Mesenchymal stem cell (in vitro differentiated cells and primary cell): ENCODE results near the gene VSIG4.

Experiments
- DNase-seq: peaks from one replicate; pipeline ENCODE4 v3.0.0-alpha.2; 2013
- H2AFZ ChIP-seq: one replicate; pipeline ENCODE4 v1.6.1; 2013; ENCODE audit warnings: low read depth, mild to moderate bottlenecking, control low read depth, inconsistent platforms, low read length, moderate library complexity
- H2AK5ac ChIP-seq: 2 replicates; pipeline ENCODE4 v1.6.1; 2013; ENCODE audit warnings: low read length, moderate library complexity, mild to moderate bottlenecking, inconsistent platforms; ENCODE audit not compliant: severe bottlenecking
- H2BK120ac ChIP-seq: one replicate; pipeline ENCODE4 v1.6.1; 2013; ENCODE audit warnings: low read depth, mild to moderate bottlenecking, inconsistent platforms, low read length, moderate library complexity
- H2BK12ac ChIP-seq, 2 experiments: one replicate each; pipeline ENCODE4 v1.6.1; 2013; ENCODE audit warnings: inconsistent platforms in 2 of 2, low read length in 2 of 2, mild to moderate bottlenecking in 2 of 2, moderate library complexity in 2 of 2, control low read depth in 1 of 2
- H2BK15ac ChIP-seq: one replicate; pipeline ENCODE4 v1.6.1; 2013; ENCODE audit warnings: mild to moderate bottlenecking, low read depth, inconsistent platforms; ENCODE audit not compliant: poor library complexity, severe bottlenecking
- H2BK5ac ChIP-seq: 2 replicates; pipeline ENCODE4 v1.6.1; 2013; ENCODE audit warnings: low read depth, mild to moderate bottlenecking, low read length, control low read depth, inconsistent platforms; ENCODE audit not compliant: poor library complexity, severe bottlenecking
- H3K14ac ChIP-seq, 2 experiments: one replicate each; pipeline ENCODE4 v1.6.1; 2013; ENCODE audit warnings: inconsistent platforms in 2 of 2, low read length in 2 of 2, control low read depth in 1 of 2, mild to moderate bottlenecking in 1 of 2, moderate library complexity in 1 of 2
- H3K18ac ChIP-seq, 2 experiments: one replicate each; pipeline ENCODE4 v1.6.1; 2013; ENCODE audit warnings: inconsistent platforms in 2 of 2, low read length in 2 of 2, control low read depth in 1 of 2, low read depth in 1 of 2, mild to moderate bottlenecking in 1 of 2
- H3K23ac ChIP-seq, 2 experiments: one replicate each; pipeline ENCODE4 v1.6.1; 2013; ENCODE audit warnings: inconsistent platforms in 2 of 2, low read length in 2 of 2, mild to moderate bottlenecking in 2 of 2, moderate library complexity in 2 of 2, control low read depth in 1 of 2
- H3K27ac ChIP-seq: 2 replicates; pipeline ENCODE4 v1.5.1; 2013; ENCODE audit warnings: mild to moderate bottlenecking, moderate library complexity, low read length, control low read depth, inconsistent platforms; ENCODE audit not compliant: poor library complexity, severe bottlenecking
- H3K27me3 ChIP-seq, 2 experiments: 2 replicates each; pipeline versions ENCODE4 v1.6.1 to v1.7.0; 2013; ENCODE audit warnings: low read length in 2 of 2, mild to moderate bottlenecking in 2 of 2, moderate library complexity in 2 of 2, control low read depth in 1 of 2, inconsistent platforms in 1 of 2; ENCODE audit not compliant: control insufficient read depth in 1 of 2, insufficient read depth in 1 of 2
- H3K36me3 ChIP-seq, 2 experiments: 2 replicates each; pipeline versions ENCODE4 v1.6.1 to v1.7.0; 2013; ENCODE audit warnings: low read length in 2 of 2, control low read depth in 1 of 2, inconsistent platforms in 1 of 2, low read depth in 1 of 2, mild to moderate bottlenecking in 1 of 2; ENCODE audit not compliant: insufficient read depth in 2 of 2, control insufficient read depth in 1 of 2
- H3K4ac ChIP-seq, 2 experiments: one replicate each; pipeline ENCODE4 v1.6.1; 2013; ENCODE audit warnings: inconsistent platforms in 2 of 2, low read length in 2 of 2, mild to moderate bottlenecking in 2 of 2, moderate library complexity in 2 of 2, control low read depth in 1 of 2, low read depth in 1 of 2
- H3K4me1 ChIP-seq: 2 replicates; pipeline ENCODE4 v1.6.1; 2013; ENCODE audit warnings: low read depth, low read length, control low read depth; ENCODE audit not compliant: control insufficient read depth, insufficient read depth
- H3K4me2 ChIP-seq: 2 replicates; pipeline ENCODE4 v1.6.1; 2013; ENCODE audit warnings: low read length, mild to moderate bottlenecking, inconsistent platforms; ENCODE audit not compliant: poor library complexity, severe bottlenecking
- H3K4me3 ChIP-seq, 2 experiments: 2 replicates each; pipeline versions ENCODE4 v1.5.1 to v1.7.0; 2013; ENCODE audit warnings: low read length in 2 of 2, mild to moderate bottlenecking in 2 of 2, control low read depth in 1 of 2, low read depth in 1 of 2; ENCODE audit not compliant: insufficient read depth in 1 of 2
- H3K79me1 ChIP-seq: replicated peaks from 2 replicates; pipeline ENCODE4 v1.6.1; 2013; ENCODE audit warnings: mild to moderate bottlenecking, control low read depth, low read length, inconsistent platforms; ENCODE audit not compliant: poor library complexity, severe bottlenecking
- H3K9ac ChIP-seq: 2 replicates; pipeline ENCODE4 v1.7.0; 2013; ENCODE audit warnings: mild to moderate bottlenecking, low read length, moderate library complexity
- H3K9me3 ChIP-seq: 2 replicates; pipeline ENCODE4 v1.7.0; 2013; ENCODE audit warnings: mild to moderate bottlenecking, low read length; ENCODE audit not compliant: control insufficient read depth
- H4K8ac ChIP-seq: one replicate; pipeline ENCODE4 v1.6.1; 2013; ENCODE audit warnings: inconsistent platforms, mild to moderate bottlenecking, low read length, moderate library complexity
- H4K91ac ChIP-seq: one replicate; pipeline ENCODE4 v1.6.1; 2013; ENCODE audit warnings: mild to moderate bottlenecking, low read length, inconsistent platforms
- WGBS: methylation state at CpG from one replicate; pipeline ENCODE4 v1.1.7; 2013; ENCODE audit warnings: mixed read lengths; 5-methylcytosine and 5-hydroxymethylcytosine counted together

VSIG4 gene

DNA sequence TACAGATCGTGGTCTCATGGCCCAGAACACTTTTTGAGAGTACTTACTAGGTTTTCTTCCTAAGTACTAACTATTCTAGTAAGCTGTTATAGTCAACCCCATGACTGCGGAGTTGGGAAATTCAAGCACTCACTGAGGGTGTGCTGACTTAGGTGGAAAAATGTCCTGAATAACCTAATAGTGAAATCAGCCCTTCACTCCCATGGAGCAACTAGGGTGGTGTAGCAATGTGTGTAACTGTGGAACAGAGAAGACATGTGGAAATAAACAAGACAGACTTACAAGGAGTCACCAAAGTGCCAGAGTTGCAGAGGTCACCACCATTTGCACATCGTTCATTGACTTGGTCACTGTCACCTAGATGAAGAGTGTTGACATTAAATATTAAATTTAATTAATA lies 12.1 kb upstream of the VSIG4 start:
- no CpG with 5 or more reads among the region's 3 CpGs for WGBS
- H4K8ac ChIP-seq, result no peak overlapping the region
- no peak overlapping the region for H2BK120ac ChIP-seq

DNA sequence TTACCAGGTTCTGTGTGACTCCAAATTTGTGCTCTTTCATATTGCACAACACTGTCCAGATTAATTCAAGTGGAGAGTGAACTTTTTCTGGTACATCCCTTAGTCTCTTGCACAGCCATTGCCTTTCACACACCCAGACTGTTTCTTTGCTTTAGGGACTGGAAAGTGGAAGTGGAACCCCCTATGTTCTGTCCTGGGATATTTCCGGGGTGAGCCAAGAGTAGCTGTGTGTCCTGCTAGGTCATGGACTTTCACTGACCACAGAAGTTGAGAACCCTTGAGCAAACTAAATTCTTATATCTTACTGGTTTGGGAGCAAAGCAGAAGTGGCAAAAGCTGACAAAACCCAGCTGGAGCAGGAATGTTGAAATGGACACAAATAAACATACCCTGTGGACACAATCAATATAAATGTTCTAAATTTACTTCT lies 10.3 kb upstream of the VSIG4 start:
- H3K23ac ChIP-seq, result no peak overlapping the region
- no peak overlapping the region for H2AK5ac ChIP-seq
- H3K14ac ChIP-seq, result no peak overlapping the region
- H2BK5ac ChIP-seq, result no peak overlapping the region
- 40% methylated on average over 1 of the region's 1 CpG for WGBS
- no peaks in the 10 kb centered on the region for H3K9me3 ChIP-seq
- no peak overlapping the region for H2BK120ac ChIP-seq
- H3K36me3 ChIP-seq, result no peaks in the 10 kb centered on the region
- H2AFZ ChIP-seq, result no peak overlapping the region
- H3K79me1 ChIP-seq, result no peaks in the 10 kb centered on the region
- H3K4me1 ChIP-seq, result no peaks in the 10 kb centered on the region
- no peak overlapping the region for H3K4ac ChIP-seq
- H3K27me3 ChIP-seq, result peaks cover 0 to 9% of the 10 kb centered on the region in 2 experiments
- H3K18ac ChIP-seq, result no peak overlapping the region
- H3K27ac ChIP-seq, result no peak overlapping the region
- no peak overlapping the region for H2BK12ac ChIP-seq
- no peak overlapping the region for H4K8ac ChIP-seq
- no peak overlapping the region for H3K9ac ChIP-seq
- H4K91ac ChIP-seq, result no peak overlapping the region
- H2BK15ac ChIP-seq, result no peak overlapping the region
- no peak for DNase-seq
- no peak overlapping the region for H3K4me3 ChIP-seq
- no peak overlapping the region for H3K4me2 ChIP-seq

More for the DNA sequence above, 12.1 kb upstream of the VSIG4 start:
- Histone ChIP-seq H3K79me1 (no peaks in the 10 kb centered on the region), H3K14ac (no peak overlapping the region), H3K4me1 (no peaks in the 10 kb centered on the region), H2BK15ac (no peak overlapping the region), H3K9me3 (no peaks in the 10 kb centered on the region), H2AFZ (no peak overlapping the region), H3K4me3 (no peak overlapping the region), H3K4me2 (no peak overlapping the region), H3K18ac (no peak overlapping the region), H3K36me3 (no peaks in the 10 kb centered on the region), H3K27ac (no peak overlapping the region), H3K23ac (no peak overlapping the region), H3K4ac (no peak overlapping the region), H3K27me3 (peaks cover 0 to 9% of the 10 kb centered on the region in 2 experiments), H2BK12ac (no peak overlapping the region), H3K9ac (no peak overlapping the region), H4K91ac (no peak overlapping the region), H2BK5ac (no peak overlapping the region), H2AK5ac (no peak overlapping the region)
- no peak for DNase-seq

DNA sequence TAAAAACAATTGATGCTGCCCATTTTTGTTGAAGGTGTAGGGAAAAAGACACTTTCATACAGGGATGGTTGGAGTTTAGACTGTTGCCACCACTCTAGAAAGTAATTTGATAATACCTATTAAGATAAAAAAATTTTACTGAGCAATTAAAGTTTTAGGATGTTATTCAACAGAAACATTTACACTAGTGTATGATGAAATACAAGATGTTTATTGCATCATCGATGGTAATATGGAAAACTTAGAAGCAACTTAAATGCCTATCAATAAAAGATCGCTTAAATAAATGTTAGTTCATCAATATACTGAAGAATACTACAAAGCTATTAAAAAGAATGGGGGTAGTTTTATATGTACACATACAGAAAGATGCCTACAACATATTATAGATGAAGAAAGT lies 9.2 kb upstream of the VSIG4 start:
- peaks cover 0 to 6% of the 10 kb centered on the region in 2 experiments for H3K27me3 ChIP-seq
- no peaks in the 10 kb centered on the region for H3K4me1 ChIP-seq
- WGBS, result no CpG with 5 or more reads among the region's 2 CpGs
- H3K79me1 ChIP-seq, result no peaks in the 10 kb centered on the region
- no peak overlapping the region for H2AFZ ChIP-seq
- no peak overlapping the region for H2BK12ac ChIP-seq
- H3K4ac ChIP-seq, result no peak overlapping the region
- H2BK5ac ChIP-seq, result no peak overlapping the region
- no peak overlapping the region for H3K4me3 ChIP-seq
- no peak overlapping the region for H3K27ac ChIP-seq
- no peak overlapping the region for H3K18ac ChIP-seq
- no peak overlapping the region for H2BK120ac ChIP-seq
- H3K23ac ChIP-seq, result no peak overlapping the region
- no peak overlapping the region for H3K4me2 ChIP-seq
- H4K91ac ChIP-seq, result no peak overlapping the region
- no peak overlapping the region for H4K8ac ChIP-seq
- H3K9ac ChIP-seq, result no peak overlapping the region
- H2AK5ac ChIP-seq, result no peak overlapping the region
- H3K9me3 ChIP-seq, result no peaks in the 10 kb centered on the region
- H2BK15ac ChIP-seq, result no peak overlapping the region
- no peaks in the 10 kb centered on the region for H3K36me3 ChIP-seq
- DNase-seq, result no peak
- no peak overlapping the region for H3K14ac ChIP-seq

DNA sequence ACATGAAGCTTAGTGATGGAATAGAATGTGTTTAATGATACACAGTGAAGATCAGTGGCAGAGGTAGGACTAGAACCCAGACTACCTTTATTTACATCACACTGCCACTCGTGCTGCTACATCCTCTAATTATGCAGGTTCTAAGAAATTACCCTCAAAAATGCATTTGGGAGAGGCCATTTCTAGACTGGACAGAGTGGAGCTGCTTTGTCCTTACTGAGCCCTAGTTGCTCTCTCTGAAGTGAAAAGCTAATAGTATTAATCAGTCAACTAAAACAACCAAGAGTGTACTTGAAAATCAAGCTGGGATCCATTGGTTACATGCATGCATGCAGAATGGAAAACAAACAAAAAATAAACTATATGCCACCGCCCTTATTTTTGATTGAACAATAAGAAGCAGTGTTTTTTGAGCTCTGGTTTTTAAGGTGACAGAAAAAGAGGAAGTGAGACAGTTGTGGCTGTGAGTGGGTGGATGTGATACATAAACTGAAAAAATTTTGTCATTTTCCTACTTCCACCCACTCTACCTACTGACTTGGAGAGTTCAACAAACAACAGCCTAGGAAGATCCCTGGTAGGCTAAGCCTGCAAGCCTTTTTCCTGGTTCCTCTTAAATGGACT lies 6.8 kb upstream of the VSIG4 start:
- no peaks in the 10 kb centered on the region for H3K79me1 ChIP-seq
- H3K4me2 ChIP-seq, result no peak overlapping the region
- no peak overlapping the region for H4K91ac ChIP-seq
- H2BK120ac ChIP-seq, result no peak overlapping the region
- no peaks in the 10 kb centered on the region for H3K4me1 ChIP-seq
- no peak overlapping the region for H2BK15ac ChIP-seq
- H3K18ac ChIP-seq, result no peak overlapping the region
- no CpG with 5 or more reads among the region's 2 CpGs for WGBS
- H3K4me3 ChIP-seq, result no peak overlapping the region
- no peak overlapping the region for H2BK5ac ChIP-seq
- no peak overlapping the region for H2BK12ac ChIP-seq
- no peaks in the 10 kb centered on the region for H3K36me3 ChIP-seq
- H3K9me3 ChIP-seq, result no peaks in the 10 kb centered on the region
- H3K4ac ChIP-seq, result no peak overlapping the region
- peaks cover 0 to 8% of the 10 kb centered on the region in 2 experiments for H3K27me3 ChIP-seq
- no peak overlapping the region for H2AFZ ChIP-seq
- H3K9ac ChIP-seq, result no peak overlapping the region
- H3K27ac ChIP-seq, result no peak overlapping the region
- no peak overlapping the region for H2AK5ac ChIP-seq
- DNase-seq, result no peak
- no peak overlapping the region for H3K14ac ChIP-seq
- H3K23ac ChIP-seq, result no peak overlapping the region
- H4K8ac ChIP-seq, result no peak overlapping the region
